Uterus (tissue), 4 donors: ENCODE results near the gene LYST. TPM values are rescaled to one million over a fixed set of nuclear protein-coding genes. Genes with fewer than 3 reads are reported as not detected.

Source experiments
- DNase-seq, 2 donors: peaks; one replicate each; pipeline ENCODE4 v3.0.0-alpha.2; 2019 to 2020
- H3K27ac ChIP-seq, 2 donors: fragments of 200-600 bp; sonication (generic); 1 replicate in 1 of 2; 2 replicates in 1 of 2; pipeline ENCODE4 v1.5.1; 2016 to 2018
- H3K27me3 ChIP-seq, 2 donors: fragments of 200-600 bp; sonication (generic); one replicate each; pipeline ENCODE4 v1.5.1; 2018 to 2019; ENCODE audit warnings: control low read depth in 1 of 2
- H3K36me3 ChIP-seq, 2 donors: fragments of 200-600 bp; sonication (generic); one replicate each; pipeline ENCODE4 v1.5.1; 2019; ENCODE audit warnings: control low read depth in 1 of 2
- H3K4me1 ChIP-seq, 2 donors: fragments of 200-600 bp; sonication (generic); one replicate each; pipeline ENCODE4 v1.5.1; 2018 to 2019; ENCODE audit warnings: control low read depth in 1 of 2
- H3K4me3 ChIP-seq, 2 donors: fragments of 200-600 bp; sonication (generic); 1 replicate in 1 of 2; 2 replicates in 1 of 2; pipeline ENCODE4 v1.5.1; 2018 to 2019; ENCODE audit warnings: mild to moderate bottlenecking in 1 of 2
- H3K9me3 ChIP-seq, 2 donors: fragments of 200-600 bp; sonication (generic); one replicate each; pipeline ENCODE4 v1.5.1; 2019; ENCODE audit warnings: control low read depth in 1 of 2
- POLR2A ChIP-seq, 2 donors: fragments of 450-650 bp; IDR thresholded peaks; one replicate each; pipeline ENCODE4 v1.6.1; 2016; ENCODE audit warnings: antibody characterized with exemption in 2 of 2, mild to moderate bottlenecking in 1 of 2, moderate library complexity in 1 of 2
- intact Hi-C: fragments of 100-400 bp; cut with DNase I; formaldehyde crosslinking; loops from one replicate; pipeline ENCODE4 v1.15.1; 2023; ENCODE audit warnings: low total_unique reads
- total RNA-seq, 4 donors: library from RNA; depleted of rRNA in 3 of 4; stranded (reverse); fragments of >200 nt in 3 of 4; gene quantifications; one replicate each; pipeline versions ENCODE4 v1.1.0 to v1.2.4, GENCODE V29; 2014 to 2023
- TF ChIP-seq, protein P1 (sequence below), 4 experiments: fragments of 200-600 bp in 2 of 4; fragments of 450-650 bp in 2 of 4; sonication (generic) in 2 of 4; IDR thresholded peaks; one replicate each; pipeline ENCODE4 v1.5.1; 2016 to 2019; ENCODE audit warnings: antibody characterized with exemption in 4 of 4, mild to moderate bottlenecking in 2 of 4, moderate library complexity in 1 of 4
- donor health status: DM: yes; HTN: yes; CAD: no.

The LYST gene
- total RNA-seq, 4 donors from 2014 or later = 25.6 to 68.2 (median 32.9) TPM

DNA sequence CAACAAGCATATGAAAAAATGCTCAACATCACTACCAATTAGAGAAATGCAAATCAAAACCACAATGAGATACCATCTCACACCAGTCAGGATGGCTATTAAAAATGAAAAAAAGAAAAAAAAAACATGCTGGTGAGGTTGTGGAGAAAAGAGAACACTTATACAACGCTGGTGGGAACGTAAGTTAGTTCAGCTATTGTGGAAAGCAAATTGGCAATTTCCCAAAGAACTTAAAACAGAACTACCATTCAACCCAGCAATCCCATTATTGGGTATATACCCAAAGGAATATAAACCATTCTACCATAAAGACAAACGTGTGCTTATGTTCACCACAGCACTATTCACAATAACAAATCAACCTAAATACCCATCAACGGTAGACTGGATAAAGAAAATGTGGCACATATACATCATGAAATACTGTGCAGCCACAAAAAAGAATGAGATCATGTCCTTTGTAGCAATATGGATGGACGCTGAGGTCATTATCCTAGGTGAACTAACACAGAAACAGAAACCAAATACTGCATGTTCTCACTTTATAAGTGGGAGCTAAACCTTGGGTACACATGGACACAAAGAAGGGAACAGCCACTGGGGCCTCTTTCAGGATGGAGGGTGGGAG is 49.5 kb downstream of the LYST start:
- H3K4me1 ChIP-seq = no peaks in the 10 kb centered on the region
- no peaks in the 10 kb centered on the region for H3K36me3 ChIP-seq
- no peak for DNase-seq
- H3K9me3 ChIP-seq = no peaks in the 10 kb centered on the region
- H3K27ac ChIP-seq = no peak overlapping the region
- intact Hi-C loops = no loop called here
- H3K4me3 ChIP-seq = no peak overlapping the region
- no peaks in the 10 kb centered on the region for H3K27me3 ChIP-seq
- no peak for TF ChIP-seq POLR2A (IDR thresholded peaks at IDR 0.05)
- TF ChIP-seq, protein P1, sequence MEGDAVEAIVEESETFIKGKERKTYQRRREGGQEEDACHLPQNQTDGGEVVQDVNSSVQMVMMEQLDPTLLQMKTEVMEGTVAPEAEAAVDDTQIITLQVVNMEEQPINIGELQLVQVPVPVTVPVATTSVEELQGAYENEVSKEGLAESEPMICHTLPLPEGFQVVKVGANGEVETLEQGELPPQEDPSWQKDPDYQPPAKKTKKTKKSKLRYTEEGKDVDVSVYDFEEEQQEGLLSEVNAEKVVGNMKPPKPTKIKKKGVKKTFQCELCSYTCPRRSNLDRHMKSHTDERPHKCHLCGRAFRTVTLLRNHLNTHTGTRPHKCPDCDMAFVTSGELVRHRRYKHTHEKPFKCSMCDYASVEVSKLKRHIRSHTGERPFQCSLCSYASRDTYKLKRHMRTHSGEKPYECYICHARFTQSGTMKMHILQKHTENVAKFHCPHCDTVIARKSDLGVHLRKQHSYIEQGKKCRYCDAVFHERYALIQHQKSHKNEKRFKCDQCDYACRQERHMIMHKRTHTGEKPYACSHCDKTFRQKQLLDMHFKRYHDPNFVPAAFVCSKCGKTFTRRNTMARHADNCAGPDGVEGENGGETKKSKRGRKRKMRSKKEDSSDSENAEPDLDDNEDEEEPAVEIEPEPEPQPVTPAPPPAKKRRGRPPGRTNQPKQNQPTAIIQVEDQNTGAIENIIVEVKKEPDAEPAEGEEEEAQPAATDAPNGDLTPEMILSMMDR (IDR thresholded peaks at IDR 0.05) = no peak

DNA sequence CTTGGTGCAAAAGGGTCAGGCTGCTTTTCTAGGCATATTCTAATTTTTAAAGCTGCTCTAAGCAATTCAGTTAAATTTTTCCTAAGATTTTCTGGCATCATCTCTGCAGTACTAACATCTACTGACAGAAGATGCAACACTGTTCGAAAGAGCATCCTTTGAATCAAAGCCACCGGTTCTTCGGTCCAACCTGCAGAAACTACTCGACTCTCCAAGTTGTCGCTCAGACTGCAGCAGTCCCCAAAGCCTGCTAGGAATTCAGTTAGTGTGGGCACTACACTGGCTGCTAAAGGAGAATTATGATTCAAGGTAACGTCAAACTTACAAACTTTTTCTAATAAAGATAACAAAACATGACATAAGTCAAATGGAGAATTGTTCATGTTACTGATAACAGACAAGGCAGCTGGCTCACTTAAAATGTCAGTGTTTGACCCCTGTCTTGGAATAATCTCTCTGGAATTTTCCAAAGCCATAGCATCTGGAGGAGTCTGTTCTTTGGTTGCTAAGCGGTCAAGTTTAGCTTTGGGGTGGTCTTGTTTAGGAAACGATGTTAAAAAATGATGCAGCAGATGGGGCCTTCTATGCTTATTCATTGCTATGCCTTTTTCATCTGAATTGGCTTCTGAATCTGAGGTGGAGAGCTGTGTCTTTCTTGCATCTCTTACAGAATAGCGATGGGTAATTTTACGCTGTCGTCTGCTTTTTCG is 56.9 kb downstream of the LYST start:
- Histone ChIP-seq H3K27ac (peak overlapping the region; percentile 45 to 51), H3K36me3 (no peaks in the 10 kb centered on the region), H3K27me3 (no peaks in the 10 kb centered on the region), H3K4me3 (no peak overlapping the region), H3K9me3 (no peaks in the 10 kb centered on the region), H3K4me1 (no peaks in the 10 kb centered on the region)
- TF ChIP-seq POLR2A (IDR thresholded peaks at IDR 0.05) = no peak
- TF ChIP-seq, protein P1 (IDR thresholded peaks at IDR 0.05) = no peak
- no peak for DNase-seq
- intact Hi-C loops = no loop called here

DNA sequence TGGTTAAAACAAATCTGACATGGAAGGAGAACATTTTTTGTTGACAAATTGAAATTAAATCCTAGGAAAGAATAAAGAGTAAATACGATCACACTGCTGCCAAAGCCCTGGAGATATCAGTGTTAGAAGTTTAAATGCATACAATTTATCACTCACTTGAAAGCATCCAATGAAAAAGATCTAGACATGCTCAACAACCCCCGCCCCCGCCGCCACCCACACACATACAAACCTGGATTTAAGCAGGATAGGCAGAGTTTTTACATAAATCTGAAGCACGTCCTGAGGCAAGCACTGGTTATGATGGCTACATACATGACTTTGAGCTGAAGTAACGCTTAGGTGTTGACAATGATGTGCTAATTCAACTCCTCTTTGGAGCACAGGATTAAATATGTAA is 58.5 kb downstream of the LYST start:
- intact Hi-C loops = no loop called here
- H3K9me3 ChIP-seq = no peaks in the 10 kb centered on the region
- no peaks in the 10 kb centered on the region for H3K36me3 ChIP-seq
- H3K4me1 ChIP-seq = no peaks in the 10 kb centered on the region
- no peak for TF ChIP-seq POLR2A (IDR thresholded peaks at IDR 0.05)
- TF ChIP-seq, protein P1 (IDR thresholded peaks at IDR 0.05) = no peak
- no peak for DNase-seq
- H3K27ac ChIP-seq = no peak overlapping the region
- no peak overlapping the region for H3K4me3 ChIP-seq
- H3K27me3 ChIP-seq = no peaks in the 10 kb centered on the region

DNA sequence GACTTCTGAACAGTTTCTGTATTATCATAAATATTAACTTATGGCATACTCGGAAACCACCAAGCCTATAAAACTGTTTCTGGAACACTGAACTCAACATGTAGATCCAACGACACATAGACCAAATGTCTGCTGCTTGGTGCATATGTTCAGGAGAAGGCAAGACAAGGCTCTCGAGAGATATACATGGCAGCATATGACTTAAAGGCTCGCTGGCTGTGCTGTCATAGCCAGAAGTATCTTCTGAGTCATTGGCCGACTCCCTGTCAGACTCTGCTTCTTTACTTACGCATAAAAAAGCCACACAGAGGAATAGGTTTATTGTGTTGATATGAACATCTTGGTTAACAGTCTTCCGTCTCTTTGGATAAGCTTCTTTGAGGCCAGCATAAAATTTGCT is 60.6 kb downstream of the LYST start:
- intact Hi-C loops = no loop called here
- H3K36me3 ChIP-seq = no peaks in the 10 kb centered on the region
- no peak for DNase-seq
- H3K4me1 ChIP-seq = no peaks in the 10 kb centered on the region
- no peak overlapping the region for H3K4me3 ChIP-seq
- H3K27me3 ChIP-seq = no peaks in the 10 kb centered on the region
- no peaks in the 10 kb centered on the region for H3K9me3 ChIP-seq
- TF ChIP-seq, protein P1 (IDR thresholded peaks at IDR 0.05) = no peak
- no peak overlapping the region for H3K27ac ChIP-seq

DNA sequence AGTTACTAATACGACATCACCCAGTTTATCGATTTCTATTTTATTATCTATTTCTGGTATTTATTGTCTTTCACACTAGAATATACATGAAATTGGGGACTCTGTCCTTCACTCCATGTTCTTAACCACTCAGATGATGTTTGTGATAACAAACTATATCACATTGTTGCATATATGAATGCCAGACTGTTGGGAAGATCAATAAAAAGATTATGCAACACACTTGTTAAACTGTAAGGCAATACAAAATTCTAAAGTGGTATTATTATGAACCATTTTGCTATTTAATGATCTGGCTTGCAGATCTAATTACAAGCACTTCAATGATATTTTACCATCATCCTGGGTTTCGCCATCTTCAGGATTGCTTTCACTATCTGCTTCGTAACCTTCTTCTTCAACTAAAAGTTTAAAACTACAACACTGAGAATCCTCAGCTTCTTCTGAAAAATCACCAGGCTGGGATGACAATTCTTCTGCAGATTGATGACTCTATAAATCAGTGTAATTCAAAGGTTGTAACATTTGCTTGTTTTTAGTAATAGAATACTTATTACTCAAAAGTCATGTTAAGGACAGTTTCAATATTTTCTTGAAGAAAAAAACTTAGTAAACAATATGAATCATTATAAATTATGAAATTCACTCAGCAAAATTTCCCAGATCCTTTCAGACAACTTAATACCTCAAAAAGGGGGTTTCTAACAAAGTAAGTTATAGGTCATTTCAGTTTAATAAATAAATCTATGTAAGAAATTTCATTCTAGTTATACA is 63.9 kb downstream of the LYST start:
- Histone ChIP-seq H3K4me3 (no peak overlapping the region), H3K27ac (no peak overlapping the region), H3K36me3 (no peaks in the 10 kb centered on the region), H3K4me1 (no peaks in the 10 kb centered on the region), H3K27me3 (no peaks in the 10 kb centered on the region), H3K9me3 (no peaks in the 10 kb centered on the region)
- DNase-seq = no peak
- intact Hi-C loops = no loop called here
- TF ChIP-seq POLR2A (IDR thresholded peaks at IDR 0.05) = no peak
- TF ChIP-seq, protein P1 (IDR thresholded peaks at IDR 0.05) = no peak
